NCI-H2196 (cell line): ENCODE results near the gene GBX2.
A peak's percentile ranks its signal among the peaks of the same experiment; 100 is the strongest.

Experiments used
- DNase-seq: peaks from one replicate; lab custom pipeline; 2025; ENCODE audit not compliant: unreplicated experiment; lab: John Stamatoyannopoulos, UW

The GBX2 gene

GRCh38 chr2:236120829-236121228, 47.4 kb downstream of the GBX2 start:
- DNase-seq: no peak

- no peak for DNase-seq
Measured at GRCh38 chr2:236120141-236120601, 48.0 kb downstream of the GBX2 start.

- no peak for DNase-seq
Measured at GRCh38 chr2:236119476-236119875, 48.7 kb downstream of the GBX2 start.

GRCh38 chr2:236119003-236119402, 49.2 kb downstream of the GBX2 start:
- DNase-seq: no peak

GRCh38 chr2:236117861-236118269, 50.3 kb downstream of the GBX2 start:
- peak; percentile 36 for DNase-seq

GRCh38 chr2:236117401-236117800, 50.8 kb downstream of the GBX2 start:
- DNase-seq: no peak
